AG04450 (cell line): ENCODE results near the gene SLC2A8. TPM values are rescaled to one million over a fixed set of nuclear protein-coding genes. Genes with fewer than 3 reads are reported as not detected.

Source experiments
- CTCF ChIA-PET: fragments of 300-600, 350-600 bp; formaldehyde crosslinking; extraction: SDS; loops from one replicate; lab custom pipeline; 2022; ENCODE audit warnings: antibody characterized with exemption, inconsistent platforms; lab: Charles Lee
- POLR2A ChIA-PET: fragments of 350-600 bp; formaldehyde crosslinking; extraction: SDS; loops from one replicate; lab custom pipeline; 2021; ENCODE audit warnings: antibody characterized with exemption, inconsistent platforms; lab: Yijun Ruan, JAX
- DNase-seq: peaks from one replicate; pipeline ENCODE4 v3.0.0-alpha.2; 2011; ENCODE audit warnings: low read depth, low spot score
- H3K27ac ChIP-seq: one replicate; pipeline ENCODE4 v1.5.1; 2012; ENCODE audit warnings: low read depth, low read length, control low read depth
- H3K27me3 ChIP-seq: one replicate; pipeline ENCODE4 v1.6.0; 2012; ENCODE audit warnings: low read length; ENCODE audit not compliant: control insufficient read depth, insufficient read depth
- H3K4me3 ChIP-seq: 2 replicates; pipeline ENCODE4 v1.5.1; 2011; ENCODE audit warnings: mild to moderate bottlenecking, low read depth, low read length, control low read depth
- H3K9me3 ChIP-seq: 2 replicates; pipeline ENCODE4 v1.5.1; 2012; ENCODE audit warnings: low read length; ENCODE audit not compliant: control insufficient read depth, insufficient read depth
- polyA plus RNA-seq: library from polyadenylated mRNA; depleted of rRNA; stranded (reverse); fragments of >200 nt; gene quantifications from 2 replicates; pipeline ENCODE4 v1.2.3, GENCODE V29; 2011
- TF ChIP-seq, protein P1 (sequence below): IDR thresholded peaks from 2 replicates; pipeline ENCODE4 v1.5.1; 2011; ENCODE audit warnings: low read depth, low read length, control low read depth, inconsistent platforms

SLC2A8 gene
- polyA plus RNA-seq, 1 experiment, result 6.3 TPM

DNA sequence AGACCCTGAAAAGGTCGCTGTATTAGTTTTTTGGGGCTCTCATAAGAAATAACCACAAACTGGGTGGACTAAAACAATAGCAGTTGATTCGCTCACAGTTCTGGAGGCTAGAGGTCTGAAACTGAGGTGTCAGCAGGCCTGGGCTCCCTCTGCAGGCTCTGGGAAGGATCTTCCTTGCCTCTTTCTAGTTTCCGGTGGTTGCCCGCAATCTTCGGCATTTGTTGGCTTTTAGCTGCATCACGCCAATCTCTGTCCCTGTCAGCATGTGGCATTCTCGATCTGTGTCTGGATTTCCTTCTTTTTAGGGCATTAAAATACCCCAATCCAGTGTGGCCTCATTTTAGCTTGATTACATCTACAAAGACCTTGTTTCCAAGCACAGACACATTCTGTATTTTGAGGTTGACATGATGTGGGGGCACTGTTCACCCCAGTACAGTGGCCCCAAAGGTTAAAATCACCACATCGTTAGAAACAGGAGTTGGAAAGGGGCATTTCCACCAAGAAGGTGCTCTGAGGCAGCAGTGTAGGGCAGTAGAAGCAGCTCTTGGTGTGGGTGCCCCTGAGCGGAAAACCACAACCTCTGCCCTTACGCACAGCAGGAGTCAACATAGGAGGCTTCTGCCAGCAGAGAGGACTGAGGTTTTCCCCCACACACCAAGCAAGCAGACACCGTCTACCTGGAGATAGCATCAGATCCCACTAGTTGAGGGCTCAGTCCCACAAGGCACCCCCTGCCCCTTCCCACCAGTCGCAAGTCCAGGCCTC lies 40.7 kb downstream of the SLC2A8 start:
- Histone ChIP-seq H3K27me3 (no peaks in the 10 kb centered on the region), H3K27ac (no peak overlapping the region), H3K9me3 (peaks cover 4% of the 10 kb centered on the region), H3K4me3 (no peak overlapping the region)
- DNase-seq, result no peak
- POLR2A ChIA-PET, result interaction anchor here (0.6 to 1.0 kb wide), 2 partner anchors 14 to 564 kb away, joined by 3 read pairs; partner anchors contain the start of gene ZNF79
- TF ChIP-seq, protein P1, sequence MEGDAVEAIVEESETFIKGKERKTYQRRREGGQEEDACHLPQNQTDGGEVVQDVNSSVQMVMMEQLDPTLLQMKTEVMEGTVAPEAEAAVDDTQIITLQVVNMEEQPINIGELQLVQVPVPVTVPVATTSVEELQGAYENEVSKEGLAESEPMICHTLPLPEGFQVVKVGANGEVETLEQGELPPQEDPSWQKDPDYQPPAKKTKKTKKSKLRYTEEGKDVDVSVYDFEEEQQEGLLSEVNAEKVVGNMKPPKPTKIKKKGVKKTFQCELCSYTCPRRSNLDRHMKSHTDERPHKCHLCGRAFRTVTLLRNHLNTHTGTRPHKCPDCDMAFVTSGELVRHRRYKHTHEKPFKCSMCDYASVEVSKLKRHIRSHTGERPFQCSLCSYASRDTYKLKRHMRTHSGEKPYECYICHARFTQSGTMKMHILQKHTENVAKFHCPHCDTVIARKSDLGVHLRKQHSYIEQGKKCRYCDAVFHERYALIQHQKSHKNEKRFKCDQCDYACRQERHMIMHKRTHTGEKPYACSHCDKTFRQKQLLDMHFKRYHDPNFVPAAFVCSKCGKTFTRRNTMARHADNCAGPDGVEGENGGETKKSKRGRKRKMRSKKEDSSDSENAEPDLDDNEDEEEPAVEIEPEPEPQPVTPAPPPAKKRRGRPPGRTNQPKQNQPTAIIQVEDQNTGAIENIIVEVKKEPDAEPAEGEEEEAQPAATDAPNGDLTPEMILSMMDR, result peak; percentile 19; the same call in 1 of the 2 replicates
- CTCF ChIA-PET, result interaction anchor here (0.6 kb wide), 2 partner anchors 118 to 193 kb away, joined by 5 to 12 read pairs; no protein-coding TSS in a partner anchor

DNA sequence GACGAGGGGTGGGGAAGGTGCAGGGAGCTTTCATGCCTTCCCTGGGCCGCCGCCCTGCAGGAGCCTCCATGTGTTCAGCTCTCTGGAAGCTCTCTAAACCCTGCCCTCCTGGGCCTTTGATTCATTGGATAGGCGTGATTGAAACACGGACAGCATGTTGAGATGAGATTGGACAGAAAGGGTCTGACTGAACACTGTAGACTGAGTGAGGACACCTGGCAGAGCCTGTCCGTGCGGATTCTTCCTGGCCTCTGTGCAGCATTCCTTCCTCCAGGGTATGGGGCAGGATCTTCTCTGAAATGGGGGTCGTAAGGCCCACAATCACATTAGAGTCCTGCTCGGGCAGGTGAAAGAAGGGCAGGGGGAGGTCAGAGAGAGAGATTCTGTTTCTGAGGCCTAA lies 41.4 kb downstream of the SLC2A8 start:
- DNase-seq, result no peak
- POLR2A ChIA-PET, result interaction anchor here (0.6 kb wide), 1 partner anchor 563 kb away, joined by 3 read pairs; no protein-coding TSS in a partner anchor

DNA sequence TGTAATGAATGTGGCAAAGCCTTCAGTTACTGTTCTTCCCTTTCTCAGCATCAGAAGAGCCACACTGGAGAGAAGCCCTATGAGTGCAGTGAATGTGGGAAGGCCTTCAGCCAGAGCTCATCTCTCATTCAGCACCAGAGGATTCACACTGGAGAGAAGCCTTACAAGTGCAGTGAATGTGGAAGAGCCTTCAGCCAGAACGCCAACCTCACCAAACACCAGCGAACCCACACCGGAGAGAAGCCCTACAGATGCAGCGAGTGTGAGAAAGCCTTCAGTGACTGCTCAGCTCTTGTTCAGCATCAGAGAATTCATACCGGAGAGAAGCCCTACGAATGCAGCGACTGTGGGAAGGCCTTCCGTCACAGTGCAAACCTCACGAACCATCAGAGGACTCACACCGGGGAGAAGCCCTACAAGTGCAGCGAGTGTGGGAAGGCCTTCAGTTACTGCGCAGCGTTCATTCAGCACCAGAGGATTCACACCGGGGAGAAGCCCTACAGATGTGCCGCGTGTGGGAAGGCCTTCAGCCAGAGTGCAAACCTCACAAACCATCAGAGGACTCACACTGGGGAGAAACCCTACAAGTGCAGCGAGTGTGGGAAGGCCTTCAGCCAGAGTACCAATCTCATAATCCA lies 47.4 kb downstream of the SLC2A8 start:
- DNase-seq, result no peak
- ChIA-PET POLR2A (interaction anchor here (0.7 to 2.2 kb wide), 4 partner anchors 11 to 454 kb away, joined by 3 to 8 read pairs (median 5); partner anchors contain the start of genes SLC2A8 and ZNF79), CTCF (no interaction called here)
- Histone ChIP-seq H3K9me3 (peaks cover 41% of the 10 kb centered on the region), H3K4me3 (no peak overlapping the region), H3K27me3 (no peaks in the 10 kb centered on the region), H3K27ac (peak overlapping the region; percentile 39)
- TF ChIP-seq, protein P1, result no peak

More for the DNA sequence above, 41.4 kb downstream of the SLC2A8 start:
- Histone ChIP-seq H3K27ac (no peak overlapping the region), H3K27me3 (no peaks in the 10 kb centered on the region), H3K4me3 (no peak overlapping the region), H3K9me3 (peaks cover 9% of the 10 kb centered on the region)
- TF ChIP-seq, protein P1, result no peak
- CTCF ChIA-PET, result no interaction called here

DNA sequence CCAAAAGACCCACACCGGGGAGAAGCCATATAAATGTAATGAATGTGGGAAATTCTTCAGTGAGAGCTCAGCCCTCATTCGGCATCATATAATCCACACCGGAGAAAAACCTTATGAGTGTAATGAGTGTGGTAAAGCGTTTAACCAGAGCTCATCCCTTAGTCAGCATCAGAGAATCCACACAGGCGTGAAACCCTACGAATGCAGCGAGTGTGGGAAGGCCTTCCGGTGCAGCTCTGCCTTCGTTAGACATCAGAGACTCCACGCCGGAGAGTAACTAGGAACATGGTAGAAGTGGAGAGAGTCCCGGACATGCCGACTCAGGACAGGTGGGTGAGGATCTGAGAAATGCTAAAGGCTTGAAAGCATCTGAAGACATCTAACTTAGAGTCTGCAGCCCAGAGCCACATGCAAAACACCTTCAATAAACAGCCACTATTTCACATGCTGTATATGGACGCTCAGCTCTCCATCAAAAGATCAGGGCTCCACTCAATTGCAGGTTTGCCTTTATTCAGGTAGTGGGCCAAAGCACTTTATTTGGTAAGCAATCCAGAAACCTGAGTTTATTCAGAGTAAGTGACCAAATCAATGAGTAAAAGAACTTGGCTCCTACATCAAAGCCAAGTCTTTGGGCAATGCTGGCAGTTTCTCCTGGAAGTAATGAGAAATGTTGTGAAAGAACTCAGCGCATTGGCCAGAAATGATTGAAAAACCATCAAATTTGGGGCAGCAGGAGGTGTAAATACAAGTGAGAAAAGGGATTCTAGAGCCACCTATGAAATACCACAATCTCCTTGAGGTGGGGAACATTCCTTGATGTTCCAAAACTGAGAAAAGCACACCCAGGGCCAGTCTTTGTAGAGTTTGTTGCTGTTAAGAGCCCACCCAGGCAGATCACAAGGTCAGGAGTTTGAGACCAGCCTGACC lies 48.2 kb downstream of the SLC2A8 start:
- TF ChIP-seq, protein P1, result no peak
- no peak overlapping the region for H3K27ac ChIP-seq
- DNase-seq, result no peak
- CTCF ChIA-PET, result no interaction called here
- no peaks in the 10 kb centered on the region for H3K27me3 ChIP-seq
- H3K4me3 ChIP-seq, result no peak overlapping the region
- peaks cover 41% of the 10 kb centered on the region for H3K9me3 ChIP-seq
- POLR2A ChIA-PET, result no interaction called here
